H1 (cell line): ENCODE measurements around the gene CX3CL1. TPM values are rescaled to one million over a fixed set of nuclear protein-coding genes. Genes with fewer than 3 reads are reported as not detected.

Source experiments
- CTCF ChIA-PET: fragments of 300-600 bp; sonication (Branson Sonifier 250); formaldehyde crosslinking; loops from one replicate; lab custom pipeline; 2021; ENCODE audit not compliant: partially characterized antibody; lab: Charles Lee
- POLR2A ChIA-PET: fragments of 300-600 bp; sonication (Branson Sonifier 250); formaldehyde crosslinking; loops from one replicate; lab custom pipeline; 2021; ENCODE audit warnings: inconsistent platforms; ENCODE audit not compliant: partially characterized antibody; lab: Charles Lee
- DNase-seq, 2 experiments: peaks; one replicate each; pipeline versions ENCODE4 v3.0.0 to v3.0.0-alpha.2; 2010 to 2022; ENCODE audit warnings: low spot score in 2 of 2, low read depth in 1 of 2, mixed read lengths in 1 of 2
- FAIRE-seq: peaks from 2 replicates; lab custom pipeline; 2011; peaks lifted over from hg19 to GRCh38; lab: Jason Lieb, UNC
- H2AFZ ChIP-seq: 2 replicates; pipeline ENCODE4 v1.8.1; 2012; ENCODE audit warnings: low read length, inconsistent platforms
- H2AK5ac ChIP-seq: 2 replicates; pipeline ENCODE4 v1.6.1; 2013; ENCODE audit warnings: low read depth, low read length
- H2BK120ac ChIP-seq: replicated peaks from 2 replicates; pipeline ENCODE3; 2013; ENCODE audit warnings: low read depth, low read length, inconsistent platforms
- H2BK12ac ChIP-seq: 2 replicates; pipeline ENCODE4 v1.6.1; 2013; ENCODE audit warnings: low read depth, low read length
- H2BK15ac ChIP-seq: 2 replicates; pipeline ENCODE4 v1.6.1; 2013; ENCODE audit warnings: low read length
- H2BK20ac ChIP-seq: 2 replicates; pipeline ENCODE4 v1.6.1; 2013; ENCODE audit warnings: low read length
- H2BK5ac ChIP-seq: 2 replicates; pipeline ENCODE4 v1.6.1; 2013; ENCODE audit warnings: low read depth, low read length
- H3K14ac ChIP-seq: 2 replicates; pipeline ENCODE4 v1.6.1; 2013; ENCODE audit warnings: inconsistent platforms; ENCODE audit not compliant: insufficient read length
- H3K18ac ChIP-seq: 2 replicates; pipeline ENCODE4 v1.6.1; 2013; ENCODE audit warnings: low read length; ENCODE audit errors: extremely low read depth
- H3K23ac ChIP-seq: 2 replicates; pipeline ENCODE4 v1.6.1; 2013; ENCODE audit warnings: inconsistent platforms; ENCODE audit not compliant: insufficient read length
- H3K23me2 ChIP-seq: 2 replicates; pipeline ENCODE4 v1.6.1; 2013; ENCODE audit warnings: low read depth, low read length
- H3K27ac ChIP-seq: 2 replicates; pipeline ENCODE4 v1.6.1; 2011; ENCODE audit warnings: low read depth, low read length, inconsistent platforms
- H3K27me3 ChIP-seq, 4 experiments: replicated peaks in 1 of 4; 1 replicate in 1 of 4; 2 replicates in 3 of 4; pipeline versions ENCODE4 v1.6.1 to v1.8.1; 2011 to 2013; ENCODE audit warnings: low read length in 3 of 4, mild to moderate bottlenecking in 3 of 4, inconsistent platforms in 2 of 4, mixed read lengths in 2 of 4, moderate library complexity in 1 of 4; ENCODE audit not compliant: control insufficient read depth in 3 of 4, insufficient read depth in 3 of 4; ENCODE audit errors: extremely low read depth in 1 of 4
- H3K36me3 ChIP-seq, 4 experiments: 2 replicates each; pipeline versions ENCODE4 v1.6.1 to v1.8.1; 2011 to 2013; ENCODE audit warnings: mild to moderate bottlenecking in 4 of 4, low read length in 3 of 4, moderate library complexity in 2 of 4, control low read depth in 1 of 4, inconsistent platforms in 1 of 4; ENCODE audit not compliant: insufficient read depth in 4 of 4, control insufficient read depth in 2 of 4
- H3K4ac ChIP-seq: replicated peaks from 2 replicates; pipeline ENCODE3; 2013; ENCODE audit warnings: low read length, low read depth, mixed read lengths, inconsistent platforms; ENCODE audit not compliant: insufficient read length
- H3K4me1 ChIP-seq, 4 experiments: replicated peaks in 1 of 4; 1 replicate in 1 of 4; 2 replicates in 3 of 4; pipeline versions ENCODE4 v1.6.1 to v1.8.1; 2011 to 2013; ENCODE audit warnings: low read length in 3 of 4, inconsistent platforms in 2 of 4, mixed read lengths in 1 of 4; ENCODE audit not compliant: insufficient read depth in 4 of 4, control insufficient read depth in 3 of 4
- H3K4me2 ChIP-seq, 2 experiments: 2 replicates each; pipeline versions ENCODE4 v1.6.1 to v1.8.1; 2011 to 2013; ENCODE audit warnings: low read depth in 2 of 2, low read length in 2 of 2, control low read depth in 1 of 2, inconsistent platforms in 1 of 2, mild to moderate bottlenecking in 1 of 2; ENCODE audit not compliant: insufficient read depth in 1 of 2
- H3K4me3 ChIP-seq, 4 experiments: fragments of 200-600, 300-600 bp in 1 of 4; sonication (generic), shearing (Covaris generic), sonication (Bioruptor Twin) in 1 of 4; 2 replicates each; pipeline versions ENCODE4 v1.5.1 to v1.8.1; 2011 to 2016; ENCODE audit warnings: low read length in 4 of 4, low read depth in 3 of 4, control low read depth in 2 of 4, inconsistent platforms in 2 of 4, mild to moderate bottlenecking in 2 of 4, mixed read lengths in 1 of 4, moderate library complexity in 1 of 4; ENCODE audit not compliant: insufficient read depth in 2 of 4; ENCODE audit errors: extremely low read depth in 1 of 4
- H3K56ac ChIP-seq: replicated peaks from 2 replicates; pipeline ENCODE3; 2013; ENCODE audit warnings: low read depth, mild to moderate bottlenecking, mixed read lengths, low read length, inconsistent platforms; ENCODE audit not compliant: insufficient read length
- H3K79me1 ChIP-seq: 2 replicates; pipeline ENCODE4 v1.6.1; 2013; ENCODE audit warnings: low read depth, low read length, control low read depth
- H3K79me2 ChIP-seq, 2 experiments: 2 replicates each; pipeline versions ENCODE4 v1.6.1 to v1.8.1; 2012 to 2013; ENCODE audit warnings: low read length in 2 of 2, mild to moderate bottlenecking in 2 of 2, inconsistent platforms in 1 of 2; ENCODE audit not compliant: insufficient read depth in 2 of 2, control insufficient read depth in 1 of 2
- H3K9ac ChIP-seq, 4 experiments: replicated peaks in 1 of 4; 1 replicate in 1 of 4; 2 replicates in 3 of 4; pipeline versions ENCODE4 v1.6.1 to v1.8.1; 2011 to 2013; ENCODE audit warnings: low read depth in 3 of 4, low read length in 3 of 4, control low read depth in 2 of 4, mild to moderate bottlenecking in 2 of 4, moderate library complexity in 2 of 4, inconsistent platforms in 1 of 4; ENCODE audit errors: extremely low read depth in 1 of 4
- H3K9me3 ChIP-seq, 2 experiments: 2 replicates each; pipeline versions ENCODE4 v1.6.1 to v1.8.1; 2012 to 2013; ENCODE audit warnings: mild to moderate bottlenecking in 2 of 2, moderate library complexity in 2 of 2, control low read depth in 1 of 2, inconsistent platforms in 1 of 2, low read depth in 1 of 2, low read length in 1 of 2, mixed read lengths in 1 of 2; ENCODE audit not compliant: insufficient read depth in 2 of 2
- H4K20me1 ChIP-seq, 2 experiments: replicated peaks in 1 of 2; 2 replicates each; pipeline versions ENCODE3 to v1.8.1; 2011 to 2013; ENCODE audit warnings: inconsistent platforms in 2 of 2, low read length in 2 of 2, mild to moderate bottlenecking in 1 of 2; ENCODE audit not compliant: insufficient read depth in 2 of 2, control insufficient read depth in 1 of 2
- H4K5ac ChIP-seq: 2 replicates; pipeline ENCODE4 v1.6.1; 2013; ENCODE audit warnings: low read length, low read depth, mixed read lengths, inconsistent platforms; ENCODE audit not compliant: insufficient read length
- H4K8ac ChIP-seq: 2 replicates; pipeline ENCODE4 v1.8.0; 2013; ENCODE audit warnings: mild to moderate bottlenecking, moderate library complexity, low read length, inconsistent platforms; ENCODE audit not compliant: insufficient read depth; ENCODE audit errors: extremely low read depth
- H4K91ac ChIP-seq: replicated peaks from 2 replicates; pipeline ENCODE3; 2013; ENCODE audit warnings: low read length, mixed read lengths, inconsistent platforms; ENCODE audit not compliant: insufficient read length
- CREB1 ChIP-seq: IDR thresholded peaks from 2 replicates; pipeline ENCODE4 v1.6.1; 2012; ENCODE audit warnings: inconsistent platforms
- WGBS, 2 experiments: shearing (Covaris generic) in 1 of 2; methylation state at CpG; one replicate each; pipeline versions ENCODE4 v1.1.6 to v1.1.7; 2013 to 2015; ENCODE audit warnings: low lambda C conversion rate in 2 of 2, mixed read lengths in 2 of 2, inconsistent platforms in 1 of 2, low coverage in 1 of 2, missing lambda C conversion rate in 1 of 2; ENCODE audit not compliant: insufficient replicate concordance in 2 of 2, insufficient coverage in 1 of 2, insufficient read length in 1 of 2; ENCODE audit errors: extremely low coverage in 1 of 2, missing lambda C conversion rate in 1 of 2; 5-methylcytosine and 5-hydroxymethylcytosine counted together
- polyA plus RNA-seq, 7 experiments: library from polyadenylated mRNA; depleted of rRNA in 3 of 7; stranded (reverse) in 5 of 7; unstranded in 2 of 7; fragments of >200 nt in 5 of 7; fragments of 200-250 nt in 2 of 7; gene quantifications; 1 replicate in 5 of 7; 2 replicates in 1 of 7; 4 replicates in 1 of 7; pipeline versions ENCODE4 v1.2.1 to v1.2.3, GENCODE V29; 2011 to 2013; ENCODE audit warnings: missing spikeins in 2 of 7, mixed read lengths in 2 of 7
- total RNA-seq: library from RNA; stranded (reverse); fragmentation: NEBNext Ultra II Directional; extraction: Animal tissue kit (Norgen Biotek cat#: 25700); gene quantifications from 2 replicates; pipeline ENCODE4 v1.2.1, GENCODE V29; 2021

The CX3CL1 gene
- total and polyA plus RNA-seq, 2 of the 8 experiments (the other 6 are each of a cell fraction or from before 2014, with no cell fraction given): 1.4 to 3.0 TPM

- POLR2A ChIA-PET: no interaction called here
- Histone ChIP-seq H3K4me1 (peaks cover 0 to 22% (median 19%) of the 10 kb centered on the region in 4 experiments; a peak in 6 of 7 replicates), H4K5ac (no peak overlapping the region), H3K79me2 (no peaks in the 10 kb centered on the region), H2BK15ac (no peak overlapping the region), H2BK12ac (no peak overlapping the region), H3K27me3 (no peaks in the 10 kb centered on the region)
- CTCF ChIA-PET: interaction anchor here (0.7 to 3.3 kb wide), 5 partner anchors 10 to 142 kb away, joined by 3 to 15 read pairs (median 3); no protein-coding TSS in a partner anchor
- TF ChIP-seq CREB1: no peak
- TF ChIP-seq, all 59 proteins: peak for 0
- no peak overlapping the region for H3K4me2 ChIP-seq
- H3K9me3 ChIP-seq: no peaks in the 10 kb centered on the region
- no peak overlapping the region for H2BK20ac ChIP-seq
- no peak overlapping the region for H2AFZ ChIP-seq
- no peak overlapping the region for H2AK5ac ChIP-seq
- H3K4me3 ChIP-seq: no peak overlapping the region
- DNase-seq (no peak), FAIRE-seq (no peak)
- no peak overlapping the region for H3K23ac ChIP-seq
- no peaks in the 10 kb centered on the region for H3K36me3 ChIP-seq
- 90 to 100% methylated on average over 3 of the region's 3 CpGs for WGBS, 2 experiments
- no peak overlapping the region for H3K14ac ChIP-seq
- no peak overlapping the region for H3K4ac ChIP-seq
- H3K56ac ChIP-seq: no peak overlapping the region
- H4K91ac ChIP-seq: no peak overlapping the region
- no peak overlapping the region for H3K27ac ChIP-seq
- H2BK5ac ChIP-seq: no peak overlapping the region
- no peak overlapping the region for H2BK120ac ChIP-seq
- no peaks in the 10 kb centered on the region for H4K20me1 ChIP-seq
- no peak overlapping the region for H4K8ac ChIP-seq
- H3K79me1 ChIP-seq: no peaks in the 10 kb centered on the region; the same call in 1 of the 2 replicates
- peaks cover 8% of the 10 kb centered on the region; the same call in 1 of the 2 replicates for H3K23me2 ChIP-seq
- no peak overlapping the region for H3K9ac ChIP-seq
- no peak overlapping the region for H3K18ac ChIP-seq
Observed at GRCh38 chr16:57376313-57376818, 4.1 kb downstream of the CX3CL1 start.
